GM21619 (cell line): ENCODE measurements around the gene ATR.
"Not testable (repeated sequence)": the region's sequence is repeated elsewhere in the genome, so short reads cannot be mapped to it uniquely, and the experiment has no call there.

Source experiments
- ATAC-seq: cut with Tn5 transposase; IDR thresholded peaks from one replicate; pipeline ENCODE4 v1.9.1; 2021; ENCODE audit not compliant: unreplicated experiment

The ATR gene

DNA sequence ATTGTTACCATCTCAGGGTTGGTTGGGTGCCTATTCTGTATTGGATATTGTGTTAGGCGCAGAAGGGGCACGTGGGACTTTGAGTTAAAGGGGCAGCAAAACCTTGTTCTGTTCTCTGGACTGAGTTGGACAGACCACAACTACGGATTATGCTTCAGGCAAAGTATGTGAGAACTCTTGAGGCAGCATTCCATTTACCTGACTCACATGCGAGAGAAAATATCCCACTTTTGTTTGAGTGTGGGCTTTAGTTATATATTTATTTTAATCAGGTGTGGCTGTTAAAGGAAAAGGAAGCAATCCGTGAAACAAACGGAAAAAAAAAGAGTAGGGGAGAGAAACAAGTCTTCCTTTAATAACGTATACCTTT is 17.0 kb upstream of the ATR start:
- ATAC-seq, result no peak

DNA sequence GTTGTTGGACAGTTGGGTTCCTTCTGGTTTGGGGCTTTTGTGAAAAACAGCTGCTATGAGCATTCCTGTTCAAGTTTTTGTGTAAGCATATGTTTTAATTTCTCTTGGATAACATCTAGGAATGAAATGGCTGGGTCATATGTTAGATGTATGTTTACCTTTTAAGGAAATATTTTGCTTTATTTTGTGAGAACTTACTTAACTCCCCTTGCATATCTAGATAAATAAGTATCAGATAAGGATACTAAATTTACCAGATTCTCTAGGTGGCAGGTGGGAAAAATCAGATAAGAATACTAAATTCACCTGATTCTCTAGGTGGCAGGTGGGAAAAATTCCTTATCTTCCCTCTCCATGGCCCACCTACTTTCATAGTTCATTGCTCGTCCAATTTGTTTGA is 16.6 kb upstream of the ATR start:
- ATAC-seq, result no peak

DNA sequence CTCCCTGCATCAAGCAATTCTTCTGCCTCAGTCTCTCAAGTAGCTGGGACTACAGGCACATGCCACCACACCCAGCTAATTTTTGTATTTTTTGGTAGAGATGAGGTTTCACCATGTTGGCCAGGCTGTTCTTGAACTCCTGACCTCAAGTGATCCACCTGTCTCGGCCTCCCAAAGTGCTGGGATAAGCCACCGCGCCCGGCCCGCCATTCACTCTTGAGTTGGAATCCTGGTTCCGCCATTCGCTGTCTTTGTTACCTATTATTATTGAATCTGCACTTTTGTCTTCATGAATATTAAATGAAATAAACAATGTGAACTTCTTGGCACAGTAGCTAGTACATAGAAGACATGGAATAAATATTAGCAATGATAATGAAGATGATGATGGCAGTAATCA is 13.7 kb upstream of the ATR start:
- ATAC-seq, result not testable (repeated sequence)

DNA sequence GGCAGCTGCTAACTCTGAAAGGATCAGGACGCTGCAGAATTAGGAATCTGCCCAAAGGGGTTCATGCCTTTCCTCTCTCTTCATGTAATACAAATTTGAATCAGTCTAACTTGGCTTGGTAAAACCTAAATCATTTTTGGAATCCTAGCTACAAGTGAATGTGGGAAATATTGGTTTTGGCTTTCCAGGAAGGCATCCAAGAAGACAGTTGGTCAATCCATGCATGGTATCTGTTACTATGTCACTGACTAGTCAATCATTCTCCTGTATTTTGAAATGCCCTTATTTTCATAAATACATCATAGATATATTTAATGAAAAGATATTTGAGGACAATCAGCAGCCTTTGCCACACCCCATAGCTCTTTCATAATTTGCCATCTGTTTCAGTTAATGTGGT is 10.2 kb upstream of the ATR start:
- no peak for ATAC-seq

DNA sequence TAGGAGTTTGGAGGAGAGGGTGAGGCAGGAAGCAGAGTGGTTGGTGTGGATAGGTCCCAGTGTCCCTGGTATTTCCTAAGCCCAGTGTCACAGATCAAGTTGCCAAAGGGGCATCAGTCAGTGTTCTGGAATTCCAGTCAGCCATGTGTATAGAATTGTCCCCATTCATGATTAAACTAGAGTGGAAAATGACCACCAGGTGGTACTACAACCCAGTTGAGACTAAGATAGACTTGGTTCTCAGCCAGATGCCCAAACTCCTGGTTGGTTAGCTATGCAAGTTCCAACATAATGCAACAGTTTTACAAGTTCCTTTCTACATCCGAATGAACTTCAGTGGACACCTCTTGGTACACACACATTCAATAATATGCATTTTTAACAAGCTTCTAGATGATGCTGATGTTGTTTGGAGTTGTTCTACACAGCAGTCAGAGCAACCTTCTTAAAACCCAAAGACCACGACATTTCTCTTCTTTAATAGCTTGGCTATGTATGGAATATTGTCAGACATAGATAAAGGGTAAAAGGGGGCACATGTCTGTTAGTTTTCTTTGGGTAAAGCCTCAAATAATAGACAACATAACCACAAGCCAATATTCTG is 8.4 kb upstream of the ATR start:
- no peak for ATAC-seq

DNA sequence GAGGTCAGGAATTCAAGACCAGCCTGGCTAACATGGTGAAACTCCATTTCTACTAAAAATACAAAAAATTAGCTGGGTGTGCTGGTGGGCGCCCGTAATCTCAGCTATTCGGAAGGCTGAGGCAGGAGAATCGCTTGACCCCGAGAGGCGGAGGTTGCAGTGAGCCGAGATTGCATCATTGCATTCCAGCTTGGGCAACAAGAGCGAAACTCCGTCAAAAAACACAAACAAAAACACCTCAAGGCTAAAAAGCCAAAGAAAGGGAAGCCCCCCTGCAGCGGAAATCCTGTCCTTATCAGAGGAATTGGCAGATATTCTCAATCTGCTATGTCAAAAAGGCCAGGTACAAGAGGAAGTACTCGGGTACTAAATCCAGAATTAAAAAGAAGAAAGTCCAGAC is 2.5 kb upstream of the ATR start:
- not testable (repeated sequence) for ATAC-seq

DNA sequence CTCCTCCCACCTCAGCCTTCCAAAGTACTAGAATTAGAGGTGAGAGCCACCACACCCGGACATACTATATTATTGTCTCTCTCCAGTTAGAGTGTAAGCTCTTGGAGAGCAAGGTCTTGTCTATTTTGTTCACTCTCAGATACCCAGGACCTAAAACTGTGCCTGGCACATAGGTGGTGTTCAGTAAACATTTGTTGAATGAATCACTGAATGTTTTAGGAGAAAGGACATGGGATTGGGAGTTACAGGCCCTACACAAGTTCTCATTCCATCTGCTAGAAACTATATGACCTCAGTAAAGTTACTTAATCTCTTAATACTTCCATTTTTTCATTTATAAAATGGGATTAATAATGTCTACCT is 1.5 kb upstream of the ATR start:
- no peak for ATAC-seq

DNA sequence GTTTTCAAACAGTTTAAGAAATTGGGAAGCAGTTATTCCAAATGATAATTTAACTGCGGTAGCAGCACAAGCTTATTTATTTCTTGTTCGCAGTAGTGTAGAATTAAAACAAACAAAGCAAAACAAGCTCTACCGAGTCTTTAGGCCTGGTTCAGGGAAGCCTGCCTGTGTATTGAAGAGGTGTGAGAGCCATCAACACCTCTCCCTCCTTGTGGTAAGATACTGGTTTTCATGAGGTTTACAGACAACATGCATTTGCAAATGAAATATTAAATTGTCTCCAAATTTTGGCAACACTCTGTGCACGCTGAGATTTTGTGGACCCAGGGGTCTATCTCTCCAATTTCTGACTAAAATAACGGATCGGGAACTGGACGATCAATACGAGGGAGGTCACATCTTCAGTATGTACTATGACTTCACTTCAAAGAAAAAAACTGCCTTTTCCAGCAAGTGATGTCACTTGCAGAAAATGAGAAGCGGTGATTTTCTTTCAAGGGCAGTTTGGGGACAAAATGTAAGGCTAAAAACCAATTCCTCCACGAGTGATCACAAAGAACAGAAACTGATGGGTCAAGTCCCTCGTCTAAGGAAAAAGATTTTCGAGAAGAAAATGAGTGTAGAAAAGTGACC is 721 bp downstream of the ATR start:
- ATAC-seq, result no peak

DNA sequence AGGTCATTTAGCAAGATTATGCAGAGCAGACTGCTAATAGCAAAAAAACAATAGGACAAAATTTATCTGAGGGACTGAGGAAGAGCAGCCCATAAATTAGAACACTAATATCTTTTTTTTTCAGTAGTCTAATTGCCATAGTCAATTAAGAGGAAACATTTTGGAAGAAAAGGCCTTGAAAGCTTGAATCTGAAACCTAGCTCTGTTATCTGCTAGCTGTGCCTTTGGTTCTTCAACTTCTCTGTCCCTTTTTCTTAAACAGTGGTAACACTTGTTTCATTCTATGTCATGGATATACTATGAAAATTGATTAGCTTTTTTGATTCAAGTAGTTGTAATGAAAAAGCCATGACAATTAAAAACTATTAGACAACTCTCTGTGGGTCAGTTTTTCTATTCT is 1.7 kb downstream of the ATR start:
- ATAC-seq, result no peak

DNA sequence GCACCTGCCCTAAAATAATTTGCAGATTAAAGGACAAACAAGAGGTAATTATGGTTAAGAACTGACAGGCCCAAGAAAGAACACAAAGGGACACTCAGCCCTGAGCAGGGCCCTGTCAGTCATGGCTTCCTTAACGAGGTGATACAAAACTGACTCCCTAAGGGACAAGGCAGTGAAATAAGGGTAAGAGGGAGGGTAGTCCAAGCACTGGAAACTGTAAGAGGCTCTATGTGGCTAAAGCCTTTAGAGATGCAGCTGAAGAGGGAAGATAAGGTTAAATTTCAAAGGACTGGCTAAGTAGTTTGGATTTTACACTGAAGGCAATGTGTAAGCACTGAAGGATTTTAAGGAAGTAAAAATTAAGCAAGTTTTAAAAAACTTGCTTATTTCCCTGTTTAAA is 3.9 kb downstream of the ATR start:
- no peak for ATAC-seq

DNA sequence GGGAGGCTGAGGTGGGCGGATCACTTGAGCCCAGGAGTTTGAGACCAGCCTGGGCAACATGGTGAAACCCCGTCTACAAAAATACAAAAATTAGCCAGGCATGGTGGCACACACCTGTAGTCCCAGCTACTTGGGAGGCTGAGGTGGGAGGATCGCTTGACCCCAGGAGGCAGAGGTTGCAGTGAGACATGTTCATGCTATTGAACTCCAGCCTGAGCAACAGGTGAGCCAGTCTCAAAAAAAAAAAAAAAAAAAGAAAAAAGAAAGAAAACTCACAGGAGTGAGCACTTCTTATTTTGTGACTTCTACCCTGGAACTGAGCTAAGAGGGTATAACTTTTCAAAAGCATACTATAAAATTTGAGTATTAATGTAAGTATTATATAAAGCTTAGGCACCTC is 4.3 kb downstream of the ATR start:
- ATAC-seq, result not testable (repeated sequence)

DNA sequence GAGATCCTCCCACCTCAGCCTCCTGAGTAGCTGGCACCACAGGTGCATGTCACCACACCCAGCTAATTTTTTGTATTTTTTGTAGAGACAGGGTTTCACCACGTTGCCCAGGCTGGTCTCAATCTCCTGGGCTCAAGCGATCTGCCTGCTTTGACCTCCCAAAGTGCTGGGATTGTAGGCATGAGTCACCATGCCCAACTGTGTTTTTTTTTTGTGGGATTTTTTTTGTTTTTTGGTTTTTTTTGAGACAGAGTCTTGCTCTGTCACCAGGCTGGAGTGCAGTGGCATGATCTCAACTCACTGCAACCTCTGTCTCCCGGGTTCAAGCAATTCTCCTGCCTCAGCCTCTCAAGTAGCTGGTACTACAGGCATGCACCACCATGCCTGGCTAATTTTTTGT is 9.1 kb downstream of the ATR start:
- not testable (repeated sequence) for ATAC-seq

DNA sequence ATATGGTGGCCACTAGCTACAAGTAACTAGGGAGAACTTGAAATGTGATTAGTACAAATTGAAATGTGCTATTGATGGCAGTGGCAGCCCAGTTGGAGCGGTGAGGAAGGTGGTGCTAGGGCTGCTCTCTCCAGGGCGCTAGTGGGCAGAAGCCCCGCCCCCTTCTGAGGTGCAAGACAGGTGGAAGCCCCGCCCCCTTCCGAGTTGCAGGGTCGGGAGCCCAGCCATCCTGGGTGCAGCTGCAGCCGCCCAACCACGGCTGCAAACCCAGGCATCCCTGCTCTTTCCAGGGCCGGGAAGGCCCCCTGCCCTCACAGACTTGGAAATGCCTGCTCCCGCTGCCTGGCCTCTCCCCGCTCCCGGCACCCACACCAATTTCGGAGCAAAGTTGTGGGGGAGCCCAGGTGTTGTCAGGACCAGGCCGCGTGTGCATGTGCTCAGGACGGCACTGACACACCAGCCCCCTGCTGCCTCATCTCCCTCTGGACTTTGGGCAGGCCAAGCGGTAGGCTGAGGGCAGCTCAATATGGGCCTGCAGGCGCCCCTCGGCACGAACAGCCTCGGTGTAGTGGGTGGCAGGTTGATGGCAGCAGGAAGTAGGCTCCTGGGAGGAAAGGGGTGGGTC is 10.0 kb downstream of the ATR start:
- no peak for ATAC-seq

DNA sequence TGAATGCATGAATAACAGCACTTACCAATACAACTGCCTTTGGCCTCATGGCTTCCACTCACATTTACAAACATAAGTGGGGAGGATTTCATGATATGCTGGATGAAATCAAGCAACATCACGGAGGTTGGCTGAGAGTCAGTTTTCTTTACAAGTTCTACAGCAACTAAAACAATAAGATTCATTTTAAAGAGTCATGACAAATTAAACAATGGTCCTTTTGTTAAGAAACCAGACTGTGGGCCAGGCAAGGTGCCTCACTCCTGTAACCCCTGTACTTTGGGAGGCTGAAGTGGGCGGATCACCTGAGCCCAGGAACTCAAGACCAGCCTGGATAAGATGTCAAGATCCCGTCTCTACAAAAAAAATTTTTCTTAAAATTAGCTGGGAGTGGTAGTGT is 12.4 kb downstream of the ATR start:
- ATAC-seq, result no peak

DNA sequence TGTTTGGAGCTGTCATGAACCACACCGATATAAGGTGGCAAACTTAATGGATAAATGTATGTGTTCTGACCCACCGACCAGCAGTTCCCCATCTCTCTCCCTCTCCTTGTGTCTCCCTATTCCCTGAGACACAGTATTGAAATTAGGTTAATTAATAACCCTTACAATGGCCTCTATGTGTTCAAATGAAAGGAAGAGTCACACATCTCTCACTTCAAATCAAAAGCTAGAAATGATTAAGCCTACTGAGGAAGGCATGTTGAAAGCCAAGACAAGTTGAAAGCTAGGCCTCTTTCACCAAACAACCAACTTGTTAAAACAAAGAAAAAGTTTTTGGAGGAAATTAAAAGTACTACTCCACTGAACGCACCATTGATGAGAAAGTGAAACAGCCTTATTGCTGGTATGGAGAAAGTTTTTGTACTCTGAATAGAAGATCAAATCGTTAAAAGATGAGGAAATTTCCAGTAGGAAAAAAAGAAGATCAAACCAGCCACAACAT is 15.0 kb downstream of the ATR start:
- ATAC-seq, result no peak

DNA sequence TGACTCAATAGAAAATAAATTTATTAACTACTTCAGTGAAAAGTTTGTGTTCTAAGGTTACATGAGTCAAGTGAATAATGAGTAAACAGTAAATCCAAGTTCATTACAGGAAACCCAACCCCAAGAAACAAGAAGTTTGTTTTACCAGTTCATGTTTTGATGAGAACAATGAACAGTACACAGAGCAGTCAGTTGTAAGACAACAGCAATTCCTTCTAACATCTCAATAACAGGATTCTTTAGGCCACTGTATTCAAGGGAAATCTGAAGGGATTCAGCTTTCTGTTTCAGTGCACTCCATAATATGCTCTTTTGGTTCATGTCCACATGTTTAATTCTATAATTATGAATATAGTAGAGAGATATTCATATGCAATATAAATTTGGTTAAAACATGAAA is 18.4 kb downstream of the ATR start:
- no peak for ATAC-seq

DNA sequence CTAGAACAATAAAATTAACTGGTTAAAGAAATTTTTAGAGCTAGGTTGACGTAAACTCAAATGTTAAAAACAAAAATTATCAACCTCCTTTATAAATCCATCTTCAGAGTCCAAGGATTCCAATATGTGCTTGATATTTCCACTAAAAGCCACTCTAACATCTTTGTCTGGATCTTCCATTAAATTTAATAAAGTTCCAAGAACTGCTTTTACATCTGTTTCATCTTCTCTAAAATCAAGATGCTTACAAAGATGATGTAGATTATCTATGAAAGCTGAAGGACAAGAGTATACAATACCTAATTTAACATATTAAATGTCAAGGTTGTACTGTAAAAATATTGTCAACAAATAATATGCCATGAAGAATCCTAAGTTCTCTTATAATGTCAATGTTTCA is 24.8 kb downstream of the ATR start:
- no peak for ATAC-seq

DNA sequence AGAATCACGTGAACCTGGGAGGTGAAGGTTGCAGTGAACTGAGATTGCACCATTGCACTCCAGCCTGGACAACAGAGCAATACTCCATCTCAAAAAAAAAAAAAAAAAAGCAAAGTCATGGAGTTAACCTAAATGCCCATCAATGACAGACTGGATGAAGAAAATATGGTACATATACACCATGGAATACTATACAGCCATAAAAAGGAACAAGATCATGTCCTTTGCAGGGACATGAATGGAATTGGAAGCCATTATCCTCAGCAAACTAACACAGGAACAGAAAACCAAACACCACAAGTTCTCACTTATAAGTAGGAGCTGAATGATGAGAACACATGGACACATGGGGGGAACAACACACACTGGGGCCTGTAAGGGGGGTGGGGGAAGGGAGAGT is 26.0 kb downstream of the ATR start:
- ATAC-seq, result not testable (repeated sequence)

DNA sequence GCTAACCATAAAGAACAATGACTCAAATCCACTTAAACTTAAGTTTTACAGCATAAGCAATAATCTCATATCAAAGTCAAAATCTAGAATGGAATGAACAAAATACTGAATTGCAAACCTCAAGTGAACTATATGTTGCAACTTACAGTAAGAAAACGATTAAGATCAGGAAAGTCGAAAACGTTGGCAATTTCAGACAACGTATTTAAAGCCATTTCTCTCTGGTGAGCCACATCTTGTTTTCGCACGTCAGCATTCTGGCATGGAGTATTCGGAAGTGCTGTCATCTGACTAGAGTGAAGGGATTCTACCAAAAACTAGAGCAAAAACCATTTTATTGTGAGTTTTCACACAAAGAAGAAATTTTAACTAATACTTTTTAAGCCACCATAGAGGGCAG is 28.5 kb downstream of the ATR start:
- no peak for ATAC-seq

DNA sequence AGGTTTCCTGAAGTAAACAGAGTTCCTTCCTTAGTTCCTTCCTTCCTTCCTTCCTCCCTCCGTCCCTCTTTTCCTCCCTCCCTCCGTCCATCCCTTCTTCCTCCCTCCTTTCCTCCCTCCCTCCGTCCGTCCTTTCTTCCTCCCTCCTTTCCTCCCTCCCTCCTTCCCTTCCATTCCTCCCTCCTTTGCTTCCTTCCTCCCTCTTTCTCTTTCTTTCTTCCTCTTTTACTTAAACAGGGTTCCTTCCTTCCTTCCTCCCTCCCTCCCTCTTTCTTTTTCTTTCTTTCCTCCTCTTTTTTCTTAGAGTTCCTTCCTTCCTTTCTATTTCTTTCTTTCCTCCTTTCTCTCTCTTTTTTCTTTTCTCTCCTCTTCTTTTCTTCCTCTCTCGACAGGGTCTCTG is 35.2 kb downstream of the ATR start:
- no peak for ATAC-seq

DNA sequence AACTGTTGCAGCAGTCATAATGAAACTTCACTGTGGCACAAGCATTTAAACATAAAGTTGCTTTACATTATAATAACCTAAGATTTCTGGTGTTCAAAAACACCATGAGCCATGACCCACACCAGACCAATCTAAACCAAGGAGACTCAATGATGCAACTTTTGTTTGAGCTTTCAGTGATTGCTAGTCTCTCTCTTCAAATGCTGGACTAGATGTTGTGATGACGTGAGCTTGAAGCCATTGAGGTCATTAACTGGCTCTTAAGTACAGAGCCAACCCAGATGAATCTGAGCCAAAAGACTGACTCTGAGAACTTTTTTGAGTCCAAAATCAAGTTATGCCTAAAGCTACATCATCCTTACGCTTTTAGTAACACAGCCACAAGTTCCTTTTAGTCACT is 36.5 kb downstream of the ATR start:
- ATAC-seq, result no peak

DNA sequence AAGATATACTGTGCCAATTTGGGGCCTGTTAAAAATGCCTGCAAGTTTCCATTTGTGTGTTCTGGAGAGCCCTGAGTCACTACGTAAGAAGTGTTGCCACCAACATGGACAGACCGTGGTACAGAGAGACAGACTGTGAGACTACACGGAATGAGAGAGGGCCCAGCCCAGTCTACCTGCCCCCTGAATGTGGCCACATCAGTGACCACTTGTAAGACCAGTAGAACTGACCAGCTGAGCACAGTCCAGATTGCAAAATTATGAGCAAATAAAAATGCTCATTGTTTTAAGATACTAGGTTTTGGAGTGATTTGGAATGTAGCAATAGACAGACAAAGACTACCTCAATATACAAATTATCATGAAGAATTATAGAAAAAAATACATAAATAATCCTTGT is 42.0 kb downstream of the ATR start:
- no peak for ATAC-seq

DNA sequence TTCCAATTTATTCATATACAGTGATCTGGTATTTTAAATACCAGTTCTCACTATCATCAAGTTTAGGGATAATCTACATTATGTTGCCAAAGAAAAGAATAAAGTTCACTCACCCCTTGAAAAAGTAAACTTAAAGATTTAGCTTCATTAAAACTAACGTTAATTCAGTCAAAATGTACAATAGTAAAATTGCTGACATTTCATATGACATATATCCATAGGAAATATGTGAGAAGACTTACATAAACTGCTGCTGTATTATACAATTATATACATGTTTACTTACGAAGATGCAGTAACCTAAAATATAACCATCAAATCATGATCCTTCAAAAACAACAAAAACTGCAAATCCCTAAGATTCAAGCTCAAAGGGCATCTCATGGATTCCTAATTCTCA is 44.0 kb downstream of the ATR start:
- no peak for ATAC-seq
